ENCODE measurements around the gene RAPH1. TPM values are rescaled to one million over a fixed set of nuclear protein-coding genes. Genes with fewer than 3 reads are reported as not detected.
"Not testable (repeated sequence)": the region's sequence is repeated elsewhere in the genome, so short reads cannot be mapped to it uniquely, and the experiment has no call there.

The RAPH1 gene
- total RNA-seq, 1 donor from 2014 or later, result 35.3 TPM

DNA sequence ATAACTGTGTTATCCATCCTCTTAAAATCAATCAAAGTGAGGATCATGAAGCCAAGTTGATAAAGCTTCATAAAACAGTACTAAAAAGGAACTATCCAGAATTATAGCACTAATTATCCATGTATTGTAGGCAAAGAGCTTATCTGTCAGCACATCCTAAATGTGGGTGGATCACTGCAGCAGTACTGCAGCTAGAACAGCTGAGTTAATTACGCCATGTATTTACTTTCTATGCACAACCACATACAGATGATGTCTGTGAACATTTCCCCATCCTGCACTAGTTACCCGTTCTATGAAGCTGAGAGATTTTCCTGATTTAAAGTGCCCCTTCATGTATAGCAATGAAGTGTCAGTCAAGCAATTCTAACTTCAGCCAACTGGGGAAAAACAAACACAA is 96.6 kb downstream of the RAPH1 start:
- DNase-seq (ENCODE audit: low read depth in 2 of 2), result no peak

DNA sequence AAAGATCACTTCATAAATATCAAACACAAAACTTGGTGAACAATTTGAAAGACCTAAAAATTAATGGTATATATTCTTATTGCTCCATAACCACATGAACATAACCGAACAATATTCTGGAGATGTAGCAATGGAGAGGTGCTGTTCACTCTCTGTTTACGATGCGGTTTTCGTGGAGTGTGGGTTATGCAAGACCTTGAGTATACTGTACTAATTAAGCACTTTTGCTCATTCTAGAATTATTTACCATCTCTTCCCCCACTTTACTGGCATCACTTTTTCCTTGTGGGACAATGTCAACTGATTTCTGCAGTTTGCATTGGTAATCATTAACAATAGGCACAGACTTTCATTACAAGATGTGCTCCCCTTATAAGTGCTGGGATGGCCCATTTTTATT is 97.6 kb downstream of the RAPH1 start:
- no peak for DNase-seq (ENCODE audit: low read depth in 2 of 2)

DNA sequence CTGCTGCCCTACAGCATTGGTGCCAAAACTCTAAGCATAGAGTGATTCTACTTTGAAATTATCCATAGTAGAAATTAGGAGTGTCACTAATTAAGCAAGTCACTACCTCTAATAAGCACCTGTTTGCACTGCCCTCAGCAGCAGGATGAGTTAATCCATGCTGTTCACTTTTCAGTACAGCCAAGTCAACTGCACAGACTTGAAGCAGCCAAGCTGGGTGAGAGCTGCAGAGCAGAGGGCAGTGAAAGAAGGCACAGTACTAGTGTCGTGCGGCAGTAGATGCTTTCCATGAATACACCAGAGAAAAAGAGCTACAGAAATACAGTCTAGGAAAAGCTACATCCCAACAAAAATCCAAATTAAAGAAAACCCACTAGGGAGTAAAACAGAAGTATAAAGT is 98.6 kb downstream of the RAPH1 start:
- DNase-seq (ENCODE audit: low read depth in 2 of 2), result no peak

DNA sequence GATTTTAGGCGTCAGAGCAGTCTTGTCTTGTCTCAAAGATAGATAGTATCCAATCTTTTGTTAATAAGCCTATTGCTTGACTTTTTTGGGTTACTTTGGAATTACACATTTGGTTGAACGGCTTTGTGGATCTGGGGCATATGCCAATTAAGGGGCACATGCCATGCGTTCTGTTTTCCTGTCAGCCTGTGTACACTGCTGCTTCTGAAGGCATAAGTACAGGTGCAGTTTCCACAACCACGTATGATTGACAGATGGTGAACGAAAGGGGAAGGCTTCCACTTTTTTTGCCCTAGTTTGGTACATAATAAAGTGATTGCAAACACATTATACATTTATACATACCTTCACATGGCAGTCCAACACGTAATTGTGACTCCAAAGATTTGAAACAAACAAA is 102.3 kb downstream of the RAPH1 start:
- DNase-seq (ENCODE audit: low read depth in 2 of 2), result no peak

DNA sequence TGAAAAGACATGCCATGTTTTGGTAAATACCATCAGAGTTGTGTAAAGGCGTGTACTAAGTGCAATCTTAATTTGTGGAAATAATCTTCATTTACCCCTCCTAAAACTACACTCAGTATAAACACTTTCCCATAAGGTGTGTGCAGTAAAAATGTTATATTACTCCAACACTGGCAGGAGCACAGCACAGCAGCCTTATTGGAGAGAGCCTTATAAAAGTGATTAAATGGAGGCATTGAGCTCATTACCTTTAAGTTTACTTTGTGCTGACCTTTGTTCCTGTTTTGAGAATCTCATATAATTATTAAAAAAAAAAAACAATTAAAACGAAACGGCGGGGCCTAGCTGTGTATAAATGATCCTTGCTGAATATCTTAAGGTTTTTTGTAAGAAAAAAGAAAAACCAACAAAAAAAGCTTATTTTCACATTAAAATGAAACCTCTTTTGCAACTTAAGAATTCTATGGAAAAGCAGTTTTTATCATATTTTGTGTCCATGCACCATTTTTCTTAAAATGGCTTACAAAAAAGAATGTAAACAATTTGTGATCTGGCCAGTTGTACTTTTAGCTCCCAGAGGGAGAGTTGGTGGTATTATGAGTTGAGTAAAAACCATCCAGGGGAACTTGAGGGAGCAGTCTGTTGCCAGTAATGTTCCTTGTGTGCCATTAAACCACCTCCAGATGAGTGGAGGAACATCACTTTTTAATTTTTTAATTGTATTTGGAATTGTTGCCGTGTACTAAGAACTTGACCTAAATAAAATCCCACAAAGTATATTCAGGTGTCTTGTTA is 103.5 kb downstream of the RAPH1 start:
- DNase-seq (ENCODE audit: low read depth in 2 of 2), result no peak

DNA sequence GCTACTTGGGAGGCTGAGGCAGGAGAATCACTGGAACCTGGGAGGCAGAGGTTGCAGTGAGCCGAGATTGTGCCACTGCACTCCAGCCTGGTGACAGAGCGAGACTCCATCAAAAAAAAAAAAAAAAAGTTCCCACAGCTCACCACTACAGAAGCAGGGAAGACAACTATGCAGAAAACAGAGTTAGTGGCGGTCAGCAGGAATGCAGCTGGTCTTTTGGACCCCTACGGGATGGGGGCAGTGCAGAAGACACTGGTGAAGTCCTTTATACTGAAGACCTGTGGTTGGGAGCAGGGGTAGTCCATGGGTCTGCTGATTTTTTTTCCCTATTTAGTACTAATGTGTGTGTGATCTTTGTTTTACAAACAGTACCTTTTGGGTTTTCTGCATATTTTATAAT is 105.5 kb downstream of the RAPH1 start:
- not testable (repeated sequence) for DNase-seq (ENCODE audit: low read depth in 2 of 2)

DNA sequence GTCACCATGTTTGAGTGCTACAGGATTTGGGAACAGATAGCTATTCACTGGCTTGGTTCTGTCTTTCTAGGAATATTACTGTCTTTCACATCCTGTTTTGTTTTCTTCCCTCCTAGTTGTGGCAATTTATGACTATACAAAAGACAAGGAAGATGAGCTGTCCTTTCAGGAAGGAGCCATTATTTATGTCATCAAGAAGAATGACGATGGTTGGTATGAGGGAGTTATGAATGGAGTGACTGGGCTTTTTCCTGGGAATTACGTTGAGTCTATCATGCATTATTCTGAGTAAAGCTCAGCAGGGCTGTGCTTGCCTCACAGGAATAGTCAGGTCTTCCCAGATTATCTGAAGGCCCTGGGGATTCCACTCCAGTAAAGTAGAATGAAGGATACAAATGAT is 108.0 kb downstream of the RAPH1 start:
- DNase-seq (ENCODE audit: low read depth in 2 of 2), result peak; percentile 22 to 75

DNA sequence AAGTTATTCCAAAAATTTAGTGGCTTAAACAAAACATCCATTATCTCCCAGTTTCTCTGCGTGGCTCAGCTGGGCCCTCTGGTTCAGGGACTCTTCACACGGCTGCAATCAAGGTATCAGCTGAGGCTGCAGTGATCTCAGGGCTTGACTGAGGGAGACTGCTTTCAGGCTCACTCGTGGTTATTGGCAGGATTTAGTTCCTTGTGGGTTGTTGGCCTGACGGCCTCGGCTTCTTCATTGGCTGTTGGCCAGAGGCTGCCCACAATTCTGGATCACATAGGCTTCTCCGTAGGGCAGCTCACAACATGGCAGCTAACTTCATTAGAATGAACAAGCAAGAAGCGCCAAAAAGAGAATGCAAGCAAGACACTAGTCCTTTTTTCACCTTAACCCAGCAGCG is 116.8 kb downstream of the RAPH1 start:
- DNase-seq (ENCODE audit: low read depth in 2 of 2), result no peak

DNA sequence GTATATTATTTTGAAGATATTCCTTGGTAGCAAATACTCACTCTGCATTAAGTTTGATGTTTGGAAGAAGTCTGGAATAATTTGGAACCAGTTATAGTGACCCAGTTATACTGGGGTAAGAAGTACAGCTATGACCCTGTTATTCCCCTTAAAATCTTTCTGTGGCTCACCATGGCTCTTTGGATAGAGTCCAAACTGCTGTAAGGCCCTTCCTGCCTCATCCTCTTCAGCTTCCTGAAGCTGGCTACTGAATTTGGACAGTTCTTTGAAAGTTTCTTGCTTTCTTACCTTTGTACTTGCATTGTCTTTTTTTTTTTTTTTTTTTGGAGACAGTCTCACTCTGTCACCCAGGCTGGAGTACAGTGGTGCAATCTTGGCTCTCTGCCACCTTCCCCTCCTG is 121.3 kb downstream of the RAPH1 start:
- no peak for DNase-seq (ENCODE audit: low read depth in 2 of 2)

DNA sequence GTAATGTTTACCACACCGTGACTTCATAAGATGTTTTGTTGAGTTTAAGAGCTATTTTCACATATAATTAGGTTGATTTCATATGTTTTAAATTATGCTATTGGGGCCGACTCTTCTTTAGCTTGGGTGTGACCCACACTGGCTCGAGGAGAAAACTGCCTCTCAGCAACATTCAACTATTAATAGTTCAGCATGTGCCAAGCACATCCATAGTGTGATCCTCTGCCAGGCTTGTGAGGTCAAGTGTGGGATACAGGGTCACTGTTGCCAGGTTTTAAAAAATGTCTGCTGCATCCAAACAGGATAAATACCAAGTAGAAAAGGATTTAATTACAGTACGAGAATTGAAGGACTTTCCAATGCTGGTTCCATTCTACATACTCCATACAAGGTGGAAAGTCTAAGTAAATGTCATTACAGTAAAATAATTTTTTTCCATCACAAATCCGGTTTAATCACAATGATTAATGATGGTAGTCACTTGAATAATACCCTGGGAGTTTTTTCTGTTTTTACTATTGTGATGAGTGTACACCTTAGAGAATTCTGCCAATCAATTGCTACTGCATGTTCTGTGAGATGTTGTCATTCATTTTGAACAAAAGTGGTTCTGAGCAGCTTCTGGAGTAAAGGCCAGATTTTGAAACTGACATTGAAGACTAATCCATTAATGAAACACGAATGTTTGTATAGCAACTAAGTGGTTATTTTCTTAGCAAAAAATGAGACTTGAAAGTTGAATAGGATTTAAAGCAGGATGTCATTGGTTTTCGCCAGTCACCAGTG is 122.4 kb downstream of the RAPH1 start:
- no peak for DNase-seq (ENCODE audit: low read depth in 2 of 2)

DNA sequence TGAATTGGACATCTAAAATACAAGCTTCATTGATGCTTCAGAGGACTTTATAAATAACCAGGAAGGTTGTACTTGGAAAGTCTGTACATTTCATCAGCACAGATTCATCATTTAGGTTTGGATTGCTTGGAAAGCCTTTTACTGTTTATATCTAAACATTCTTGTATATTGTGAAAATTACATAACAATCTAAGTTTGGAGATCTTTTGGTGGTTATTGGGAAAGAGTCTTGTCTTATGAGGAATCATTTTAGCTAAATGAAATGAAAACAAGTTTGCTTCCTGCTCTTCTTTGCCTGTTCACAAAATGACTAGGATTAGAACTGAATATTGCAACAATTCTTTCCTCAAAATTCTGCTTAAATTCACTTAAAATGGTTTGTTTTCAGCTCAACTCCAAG is 127.6 kb downstream of the RAPH1 start:
- no peak for DNase-seq (ENCODE audit: low read depth in 2 of 2)

DNA sequence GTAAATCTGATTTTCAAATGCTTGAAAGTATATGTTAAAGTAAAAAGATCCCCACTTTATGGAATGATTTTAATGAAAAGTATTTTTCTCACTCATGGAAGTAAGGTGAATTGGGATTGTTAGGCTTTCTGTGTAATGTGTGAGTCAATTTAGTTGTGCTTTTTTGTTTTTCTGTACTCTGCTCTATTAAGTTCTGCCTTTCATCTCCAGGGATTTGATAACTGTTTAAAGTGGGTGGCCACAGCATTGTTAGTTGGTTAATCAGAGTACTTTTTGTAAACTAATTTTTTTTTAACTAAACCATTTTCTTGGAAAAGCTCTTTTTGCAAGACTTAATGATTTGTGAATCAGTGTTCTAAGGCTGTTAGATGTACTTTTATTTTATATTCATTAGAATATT is 130.1 kb downstream of the RAPH1 start:
- DNase-seq (ENCODE audit: low read depth in 2 of 2), result no peak

DNA sequence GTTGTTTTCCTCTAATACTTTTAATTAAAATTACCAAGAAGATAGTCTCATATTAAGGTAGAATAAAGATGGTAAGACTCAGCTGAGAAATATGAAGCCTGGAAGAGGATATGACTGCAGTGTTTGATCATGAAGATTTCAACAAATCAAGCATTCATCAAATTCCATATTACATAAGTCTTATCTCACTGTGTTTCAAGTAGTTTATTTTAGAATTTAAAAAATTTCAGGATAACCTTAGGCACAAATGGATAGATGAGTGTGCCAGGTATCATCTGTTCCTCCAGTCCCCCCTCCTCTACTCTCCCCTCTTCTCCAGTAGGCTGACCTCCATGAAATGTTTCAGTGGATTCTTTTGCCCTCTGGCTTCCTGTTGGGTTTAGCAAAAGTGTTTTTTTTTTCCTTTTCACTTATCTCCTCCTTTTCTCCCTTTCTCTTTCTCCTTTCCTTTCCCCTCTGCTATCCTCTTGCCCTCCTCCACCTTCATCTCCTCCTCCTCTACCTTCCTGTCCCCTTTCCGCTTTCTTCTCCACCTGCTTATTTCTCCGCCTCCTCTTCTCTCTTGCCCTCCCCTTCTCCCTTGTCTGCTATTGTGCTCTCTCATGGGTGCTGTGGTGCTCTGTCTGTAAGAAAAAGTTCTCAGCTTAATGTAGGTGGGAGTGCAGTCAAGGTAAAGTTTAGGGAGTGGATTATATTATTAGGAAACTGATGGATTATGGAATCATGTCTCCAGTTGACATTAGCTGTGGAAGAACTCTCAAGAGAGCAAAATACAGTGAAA is 134.1 kb downstream of the RAPH1 start:
- peak in 1 of 2 donors; percentile 46 for DNase-seq (ENCODE audit: low read depth in 2 of 2)

DNA sequence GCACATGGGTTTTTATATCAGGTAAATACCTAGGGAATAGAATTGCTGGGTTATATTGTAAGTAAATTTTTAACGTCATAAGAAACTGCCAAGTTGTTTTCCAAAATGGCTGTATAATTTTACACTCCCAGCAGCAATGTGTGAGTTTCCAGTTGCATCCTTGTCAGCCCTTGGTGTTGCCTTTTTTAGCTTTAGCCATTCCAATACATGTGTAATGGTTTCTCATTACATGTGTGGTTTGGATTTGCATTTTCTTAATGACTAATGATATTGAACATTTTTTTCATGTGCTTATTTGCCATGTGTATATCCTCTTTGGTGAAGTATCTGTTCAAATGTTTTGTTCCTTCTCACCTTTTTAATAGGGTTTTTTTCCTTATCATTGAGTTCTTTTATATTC is 136.1 kb downstream of the RAPH1 start:
- DNase-seq (ENCODE audit: low read depth in 2 of 2), result no peak

DNA sequence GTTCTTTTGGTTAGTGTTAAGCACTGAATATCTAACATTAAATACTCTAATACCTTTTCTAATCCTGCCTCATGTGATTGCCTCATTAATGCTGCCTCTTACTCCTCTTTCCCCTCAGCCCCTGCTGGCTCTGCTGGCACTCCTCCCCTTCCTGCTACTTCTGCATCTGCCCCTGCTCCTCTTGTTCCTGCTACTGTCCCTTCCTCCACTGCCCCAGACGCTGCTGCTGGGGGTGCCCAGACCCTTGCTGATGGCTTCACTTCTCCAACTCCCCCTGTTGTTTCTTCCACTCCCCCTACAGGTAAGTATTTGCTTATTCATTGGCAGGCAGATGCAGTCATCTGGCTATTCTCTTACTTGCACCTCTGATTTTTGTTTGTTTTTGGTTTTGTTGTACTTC is 138.4 kb downstream of the RAPH1 start:
- DNase-seq (ENCODE audit: low read depth in 2 of 2), result no peak

DNA sequence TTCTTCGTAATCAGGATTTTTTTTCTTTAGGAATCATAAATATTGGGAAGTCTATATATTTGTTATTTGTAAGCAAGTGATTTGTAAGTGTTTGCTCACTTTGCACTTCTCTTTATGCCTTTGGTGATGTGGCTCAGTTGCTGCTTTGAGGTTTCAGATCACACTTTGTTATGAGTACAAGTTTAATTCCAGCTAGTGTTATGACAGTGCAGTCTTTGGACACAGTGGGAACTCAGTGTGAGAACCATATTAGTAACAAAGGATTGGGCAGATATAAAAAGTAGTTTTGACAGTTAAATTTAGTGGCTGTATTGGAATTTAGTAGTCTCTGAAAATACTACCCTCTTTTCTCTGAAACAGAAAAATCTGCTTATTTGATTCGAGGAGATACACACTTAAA is 139.2 kb downstream of the RAPH1 start:
- DNase-seq (ENCODE audit: low read depth in 2 of 2), result no peak

DNA sequence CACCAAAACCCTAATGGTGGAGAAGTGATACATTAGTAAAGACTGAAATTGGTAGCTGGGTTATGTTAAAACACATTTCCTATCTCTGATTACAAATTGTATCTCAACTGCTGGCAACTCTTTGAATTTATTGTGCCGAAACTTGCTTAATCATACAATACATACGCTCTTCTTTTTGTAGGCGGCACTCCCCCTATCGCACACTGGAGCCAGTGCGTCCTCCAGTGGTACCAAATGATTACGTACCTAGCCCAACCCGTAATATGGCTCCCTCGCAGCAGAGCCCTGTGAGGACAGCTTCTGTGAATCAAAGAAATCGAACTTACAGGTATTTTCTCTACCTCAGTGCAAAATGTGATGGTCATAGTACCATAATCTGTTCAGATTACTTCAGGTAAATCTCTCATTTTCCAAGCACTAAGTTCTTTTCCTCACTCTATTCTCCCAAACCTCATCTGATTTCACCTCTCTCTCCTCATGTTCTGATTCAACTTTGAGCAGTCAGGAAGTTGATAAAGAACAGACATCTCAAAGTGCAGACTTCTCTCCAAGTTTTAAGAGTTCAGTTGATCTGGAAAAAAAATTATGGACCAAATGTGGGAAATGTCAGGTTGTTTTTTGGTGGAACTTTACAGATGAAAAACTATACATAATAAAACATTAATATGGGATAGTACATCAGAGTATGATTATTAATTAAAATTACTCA is 140.4 kb downstream of the RAPH1 start:
- no peak for DNase-seq (ENCODE audit: low read depth in 2 of 2)

DNA sequence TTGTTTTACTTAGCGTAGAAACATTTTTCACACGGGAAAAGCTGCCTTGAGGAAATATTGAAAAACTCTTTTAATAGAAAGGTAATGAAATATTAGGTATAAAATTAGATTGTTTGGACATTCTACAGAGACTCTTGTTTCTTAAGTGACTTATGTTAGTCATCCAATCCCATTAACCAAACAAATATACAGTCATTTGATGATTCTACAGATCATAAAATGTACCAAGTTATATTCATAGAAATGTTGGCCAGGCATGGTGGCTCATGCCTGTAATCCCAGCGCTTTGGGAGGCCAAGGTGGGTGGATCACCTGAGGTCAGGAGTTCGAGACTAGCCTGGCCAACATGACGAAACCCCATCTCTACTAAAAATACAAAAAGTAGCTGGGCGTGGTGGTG is 146.9 kb downstream of the RAPH1 start:
- not testable (repeated sequence) for DNase-seq (ENCODE audit: low read depth in 2 of 2)

DNA sequence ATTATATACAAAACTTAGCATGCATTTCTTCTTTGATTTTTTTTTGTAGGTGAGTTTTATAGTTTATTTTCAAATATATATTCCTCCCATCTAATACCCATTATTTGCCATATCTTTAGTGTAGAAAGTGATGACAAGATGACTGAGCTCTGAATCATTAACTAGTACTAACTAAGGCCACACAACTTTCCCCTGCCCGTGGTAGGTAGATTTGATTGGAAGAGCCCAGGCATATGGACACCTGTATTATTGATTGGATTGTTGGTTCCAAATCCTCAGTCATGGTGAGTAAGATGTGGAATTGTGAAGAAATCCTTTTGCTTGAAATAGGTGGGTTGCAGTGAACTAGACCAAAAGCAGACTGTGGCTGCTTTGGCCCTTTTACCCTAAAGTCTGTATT is 152.1 kb downstream of the RAPH1 start:
- DNase-seq (ENCODE audit: low read depth in 2 of 2), result no peak

DNA sequence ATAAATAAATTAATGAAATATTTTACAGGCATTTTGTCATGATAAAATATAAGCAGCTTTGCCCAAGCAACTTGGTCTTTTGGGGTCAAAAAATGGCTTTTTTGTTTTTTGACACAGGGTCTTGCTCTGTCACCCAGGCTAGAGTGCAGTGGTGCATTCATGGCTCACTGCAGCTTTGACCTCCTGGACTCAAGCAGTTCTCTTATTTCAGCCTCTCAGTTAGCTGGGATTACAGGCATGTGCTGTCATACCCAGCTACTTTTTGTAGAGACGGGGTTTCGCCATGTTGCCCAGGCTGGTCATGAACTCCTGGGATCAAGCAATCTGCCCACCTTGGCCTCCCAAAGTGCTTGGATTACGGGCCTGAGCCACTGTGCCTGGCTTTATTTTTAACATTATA is 155.9 kb downstream of the RAPH1 start:
- no peak for DNase-seq (ENCODE audit: low read depth in 2 of 2)

DNA sequence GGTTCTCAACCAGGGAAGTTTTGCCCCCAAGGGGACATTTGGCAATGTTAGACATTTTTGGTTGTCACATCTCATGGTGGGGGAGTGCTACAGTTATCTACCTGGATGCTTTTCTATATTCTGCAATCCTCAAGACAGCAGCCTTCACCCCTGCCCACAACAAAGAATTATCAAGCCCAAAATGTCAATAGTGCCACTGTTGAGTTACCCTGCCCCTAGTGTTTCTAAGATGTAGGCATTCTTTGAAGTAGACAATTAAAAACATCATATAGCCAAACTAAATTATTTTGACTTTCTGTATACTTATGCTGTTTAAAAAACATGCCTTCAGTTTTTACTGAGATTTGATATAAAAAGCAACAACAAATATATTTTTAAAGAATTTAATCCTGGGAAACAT is 158.9 kb downstream of the RAPH1 start:
- DNase-seq (ENCODE audit: low read depth in 2 of 2), result no peak

DNA sequence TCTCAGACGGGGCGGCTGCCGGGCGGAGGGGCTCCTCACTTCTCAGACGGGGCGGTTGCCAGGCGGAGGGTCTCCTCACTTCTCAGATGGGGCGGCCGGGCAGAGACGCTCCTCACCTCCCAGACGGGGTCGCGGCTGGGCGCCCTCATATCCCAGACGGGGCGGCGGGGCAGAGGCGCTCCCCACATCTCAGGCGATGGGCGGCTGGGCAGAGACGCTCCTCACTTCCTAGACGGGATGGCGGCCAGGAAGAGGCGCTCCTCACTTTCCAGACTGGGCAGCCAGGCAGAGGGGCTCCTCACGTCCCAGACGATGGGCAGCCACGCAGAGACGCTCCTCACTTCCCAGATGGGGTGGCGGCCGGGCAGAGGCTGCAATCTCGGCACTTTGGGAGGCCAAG is 162.4 kb downstream of the RAPH1 start:
- DNase-seq (ENCODE audit: low read depth in 2 of 2), result not testable (repeated sequence)
